Activated T-cell treated with anti-CD3 and anti-CD28 coated beads for 24 hours (primary cell): ENCODE results near the gene MRS2.

ENCODE experiments used
- DNase-seq: peaks from one replicate; pipeline ENCODE4 v3.0.0-alpha.2; 2020; ENCODE audit warnings: low read depth

Gene MRS2

GRCh38 chr6:24430086-24430485, 27.4 kb downstream of the MRS2 start:
- DNase-seq = no peak

GRCh38 chr6:24431045-24431451, 28.3 kb downstream of the MRS2 start:
- no peak for DNase-seq

GRCh38 chr6:24432611-24433010, 29.9 kb downstream of the MRS2 start:
- no peak for DNase-seq

GRCh38 chr6:24436979-24437378, 34.2 kb downstream of the MRS2 start:
- DNase-seq = no peak

GRCh38 chr6:24439858-24440539, 37.3 kb downstream of the MRS2 start:
- no peak for DNase-seq

- no peak for DNase-seq
Measured at GRCh38 chr6:24440897-24441598, 38.3 kb downstream of the MRS2 start.

- DNase-seq = no peak
Measured at GRCh38 chr6:24441599-24441904, 38.8 kb downstream of the MRS2 start.

GRCh38 chr6:24444588-24444987, 41.9 kb downstream of the MRS2 start:
- DNase-seq = no peak

GRCh38 chr6:24445704-24446103, 43.0 kb downstream of the MRS2 start:
- DNase-seq = no peak

- DNase-seq = no peak
Measured at GRCh38 chr6:24446670-24447069, 43.9 kb downstream of the MRS2 start.

- no peak for DNase-seq
Measured at GRCh38 chr6:24448396-24448795, 45.7 kb downstream of the MRS2 start.

GRCh38 chr6:24448828-24449525, 46.2 kb downstream of the MRS2 start:
- no peak for DNase-seq

- no peak for DNase-seq
Measured at GRCh38 chr6:24451581-24452388, 49.0 kb downstream of the MRS2 start.

- DNase-seq = no peak
Measured at GRCh38 chr6:24453921-24454320, 51.2 kb downstream of the MRS2 start.

- no peak for DNase-seq
Measured at GRCh38 chr6:24454452-24454851, 51.7 kb downstream of the MRS2 start.

GRCh38 chr6:24455061-24455460, 52.3 kb downstream of the MRS2 start:
- no peak for DNase-seq

- no peak for DNase-seq
Measured at GRCh38 chr6:24458134-24458533, 55.4 kb downstream of the MRS2 start.

GRCh38 chr6:24458941-24459340, 56.2 kb downstream of the MRS2 start:
- DNase-seq = no peak

- DNase-seq = no peak
Measured at GRCh38 chr6:24460966-24461365, 58.2 kb downstream of the MRS2 start.

- DNase-seq = no peak
Measured at GRCh38 chr6:24464253-24465038, 61.7 kb downstream of the MRS2 start.

- no peak for DNase-seq
Measured at GRCh38 chr6:24469811-24470210, 67.1 kb downstream of the MRS2 start.

GRCh38 chr6:24472181-24472580, 69.4 kb downstream of the MRS2 start:
- DNase-seq = no peak
